ENCODE measurements around the gene GNAI1.

GRCh38 chr7:80231707-80232106, 97.1 kb downstream of the GNAI1 start:
- no peak for TF ChIP-seq MYNN (CRISPR knock-in tag; IDR thresholded peaks at IDR 0.05; ENCODE audit: low read depth)
- no peak for TF ChIP-seq ZBTB40 (IDR thresholded peaks at IDR 0.05)
- TF ChIP-seq ZBTB40 (CRISPR knock-in tag; IDR thresholded peaks at IDR 0.05) = no peak
- TF ChIP-seq SSRP1 (CRISPR knock-in tag; IDR thresholded peaks at IDR 0.05) = no peak
- no peak for TF ChIP-seq ZFP90 (CRISPR knock-in tag; IDR thresholded peaks at IDR 0.05; ENCODE audit: borderline replicate concordance)
- TF ChIP-seq, protein P1, sequence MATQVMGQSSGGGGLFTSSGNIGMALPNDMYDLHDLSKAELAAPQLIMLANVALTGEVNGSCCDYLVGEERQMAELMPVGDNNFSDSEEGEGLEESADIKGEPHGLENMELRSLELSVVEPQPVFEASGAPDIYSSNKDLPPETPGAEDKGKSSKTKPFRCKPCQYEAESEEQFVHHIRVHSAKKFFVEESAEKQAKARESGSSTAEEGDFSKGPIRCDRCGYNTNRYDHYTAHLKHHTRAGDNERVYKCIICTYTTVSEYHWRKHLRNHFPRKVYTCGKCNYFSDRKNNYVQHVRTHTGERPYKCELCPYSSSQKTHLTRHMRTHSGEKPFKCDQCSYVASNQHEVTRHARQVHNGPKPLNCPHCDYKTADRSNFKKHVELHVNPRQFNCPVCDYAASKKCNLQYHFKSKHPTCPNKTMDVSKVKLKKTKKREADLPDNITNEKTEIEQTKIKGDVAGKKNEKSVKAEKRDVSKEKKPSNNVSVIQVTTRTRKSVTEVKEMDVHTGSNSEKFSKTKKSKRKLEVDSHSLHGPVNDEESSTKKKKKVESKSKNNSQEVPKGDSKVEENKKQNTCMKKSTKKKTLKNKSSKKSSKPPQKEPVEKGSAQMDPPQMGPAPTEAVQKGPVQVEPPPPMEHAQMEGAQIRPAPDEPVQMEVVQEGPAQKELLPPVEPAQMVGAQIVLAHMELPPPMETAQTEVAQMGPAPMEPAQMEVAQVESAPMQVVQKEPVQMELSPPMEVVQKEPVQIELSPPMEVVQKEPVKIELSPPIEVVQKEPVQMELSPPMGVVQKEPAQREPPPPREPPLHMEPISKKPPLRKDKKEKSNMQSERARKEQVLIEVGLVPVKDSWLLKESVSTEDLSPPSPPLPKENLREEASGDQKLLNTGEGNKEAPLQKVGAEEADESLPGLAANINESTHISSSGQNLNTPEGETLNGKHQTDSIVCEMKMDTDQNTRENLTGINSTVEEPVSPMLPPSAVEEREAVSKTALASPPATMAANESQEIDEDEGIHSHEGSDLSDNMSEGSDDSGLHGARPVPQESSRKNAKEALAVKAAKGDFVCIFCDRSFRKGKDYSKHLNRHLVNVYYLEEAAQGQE (IDR thresholded peaks at IDR 0.05; ENCODE audit: borderline replicate concordance in 1 of 2, low read depth in 1 of 2, low read length in 2 of 2) = no peak
- no peak for TF ChIP-seq ARNTL (CRISPR knock-in tag; IDR thresholded peaks at IDR 0.05)
- no peak for TF ChIP-seq CC2D1A (CRISPR knock-in tag; IDR thresholded peaks at IDR 0.05)
- TF ChIP-seq EP300 (IDR thresholded peaks at IDR 0.05; ENCODE audit: low read depth in 2 of 2, low read length in 2 of 2) = no peak
- no peak for TF ChIP-seq EP300 (CRISPR knock-in tag; IDR thresholded peaks at IDR 0.05; ENCODE audit: borderline replicate concordance)
- TF ChIP-seq ATF1 (CRISPR knock-in tag; IDR thresholded peaks at IDR 0.05) = no peak
